C1 segment of cervical spinal cord (tissue), 14 donors: ENCODE results near the gene TTLL9.
"Not testable (repeated sequence)": the region's sequence is repeated elsewhere in the genome, so short reads cannot be mapped to it uniquely, and the experiment has no call there.

Experiments
- DNase-seq, 14 donors: peaks; one replicate each; lab custom pipeline; 2025; lab: John Stamatoyannopoulos, UW

TTLL9 gene, protein sequence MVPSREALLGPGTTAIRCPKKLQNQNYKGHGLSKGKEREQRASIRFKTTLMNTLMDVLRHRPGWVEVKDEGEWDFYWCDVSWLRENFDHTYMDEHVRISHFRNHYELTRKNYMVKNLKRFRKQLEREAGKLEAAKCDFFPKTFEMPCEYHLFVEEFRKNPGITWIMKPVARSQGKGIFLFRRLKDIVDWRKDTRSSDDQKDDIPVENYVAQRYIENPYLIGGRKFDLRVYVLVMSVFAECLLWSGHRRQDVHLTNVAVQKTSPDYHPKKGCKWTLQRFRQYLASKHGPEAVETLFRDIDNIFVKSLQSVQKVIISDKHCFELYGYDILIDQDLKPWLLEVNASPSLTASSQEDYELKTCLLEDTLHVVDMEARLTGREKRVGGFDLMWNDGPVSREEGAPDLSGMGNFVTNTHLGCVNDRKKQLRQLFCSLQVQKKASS

GRCh38 chr20:31869942-31870725 lies at the start of gene TTLL9, which contains the start of gene DUSP15:
TSS of gene TTLL9 (plus strand) at chr20:31870634. CDS start at chr20:31871127, 493 bp downstream.
TSS of gene DUSP15 (minus strand) at chr20:31870527. CDS start at chr20:31870337, 190 bp downstream.
- DNase-seq = peak in 13 of 14 donors; percentile 37 to 87 (median 76)

GRCh38 chr20:31821427-31821826 lies 49.0 kb upstream of the TTLL9 start:
- no peak for DNase-seq

- peak; percentile 17 to 78 (median 51) for DNase-seq
These were observed 47.8 kb upstream of the TTLL9 start for GRCh38 chr20:31822421-31823330.

DNA sequence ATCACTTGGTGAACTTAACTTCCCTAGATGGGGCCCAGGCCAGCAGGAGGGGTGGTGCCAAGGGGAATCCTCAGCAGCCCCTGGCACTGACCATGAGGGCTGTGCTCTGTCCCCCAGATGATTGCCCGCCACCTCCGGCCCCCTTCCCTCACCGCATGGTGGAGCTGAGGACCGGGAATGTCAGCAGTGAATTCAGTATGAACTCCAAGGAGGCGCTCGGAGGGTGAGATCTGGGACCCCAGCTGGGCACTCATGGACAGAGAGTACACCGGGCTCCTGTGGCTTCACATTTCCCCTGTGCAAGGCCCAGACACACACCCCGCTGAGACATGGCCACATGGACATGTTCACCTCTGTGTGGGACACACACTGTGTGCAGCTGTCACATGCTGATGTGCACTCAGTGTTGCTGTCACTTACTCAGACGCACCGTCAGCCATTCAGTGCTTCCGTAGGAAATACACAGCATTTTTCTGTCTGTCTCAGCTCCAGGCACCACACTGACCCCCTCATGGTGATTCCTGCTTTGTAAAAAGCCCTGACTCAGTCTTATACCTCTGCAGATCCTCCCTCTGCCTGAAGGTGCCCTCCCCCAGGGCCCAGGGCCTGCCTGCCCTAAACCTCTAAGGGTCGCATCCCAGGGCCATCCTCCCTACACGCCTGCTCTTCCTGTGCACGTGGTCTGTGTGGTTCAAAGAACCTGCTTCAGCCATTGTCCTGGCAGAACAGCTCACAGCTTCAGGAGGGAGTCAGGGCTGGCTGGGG lies 46.9 kb upstream of the TTLL9 start:
- DNase-seq = no peak

DNA sequence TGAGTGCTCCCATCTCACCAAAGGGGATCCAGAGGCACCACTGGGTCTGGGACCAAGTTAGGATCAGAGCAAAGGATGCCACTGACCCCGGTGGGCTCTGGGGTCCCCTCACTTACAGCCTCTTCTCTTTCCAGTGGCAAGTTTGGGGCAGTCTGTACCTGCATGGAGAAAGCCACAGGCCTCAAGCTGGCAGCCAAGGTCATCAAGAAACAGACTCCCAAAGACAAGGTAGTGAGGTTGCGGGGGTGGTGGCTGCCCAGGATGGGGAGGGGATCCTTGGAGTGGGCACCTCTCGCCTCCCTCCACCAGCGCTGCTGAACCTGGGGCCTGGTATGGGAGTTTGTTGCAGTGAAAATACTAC lies 46.3 kb upstream of the TTLL9 start:
- no peak for DNase-seq

GRCh38 chr20:31824554-31825313 lies 45.7 kb upstream of the TTLL9 start:
- no peak for DNase-seq

GRCh38 chr20:31826074-31826473 lies 44.4 kb upstream of the TTLL9 start:
- DNase-seq = no peak

- no peak for DNase-seq
These were observed 43.4 kb upstream of the TTLL9 start for GRCh38 chr20:31827059-31827458.

GRCh38 chr20:31828016-31828415 lies 42.4 kb upstream of the TTLL9 start:
- not testable (repeated sequence) for DNase-seq

GRCh38 chr20:31829731-31830130 lies 40.7 kb upstream of the TTLL9 start:
- DNase-seq = no peak

- DNase-seq = no peak
These were observed 39.9 kb upstream of the TTLL9 start for GRCh38 chr20:31830406-31830981.

DNA sequence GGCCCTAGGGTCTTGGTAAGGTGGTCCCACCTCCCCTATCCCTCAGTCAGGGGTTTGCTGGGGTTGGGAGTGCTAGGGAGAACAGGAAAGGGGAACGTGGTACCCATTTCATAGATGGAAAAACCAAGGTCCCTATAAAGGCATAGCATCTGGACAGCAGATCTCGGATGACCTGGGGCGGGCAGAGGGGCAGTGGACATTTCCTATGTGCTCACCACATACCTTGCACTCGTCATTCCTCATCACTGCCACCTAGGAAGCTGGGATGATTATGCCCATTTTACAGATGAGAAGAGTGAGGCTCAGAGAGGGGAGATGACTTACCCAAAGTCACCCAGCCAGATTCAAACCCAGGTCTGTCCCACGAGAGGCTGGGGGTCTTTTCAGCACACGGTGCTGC lies 39.2 kb upstream of the TTLL9 start:
- DNase-seq = no peak

GRCh38 chr20:31831771-31832306 lies 38.6 kb upstream of the TTLL9 start:
- no peak for DNase-seq

- DNase-seq = peak in 2 of 14 donors; percentile 11 to 20
These were observed 37.1 kb upstream of the TTLL9 start for GRCh38 chr20:31833130-31833930.

GRCh38 chr20:31833931-31834521 lies 36.4 kb upstream of the TTLL9 start:
- DNase-seq = no peak

GRCh38 chr20:31835554-31835953 lies 34.9 kb upstream of the TTLL9 start:
- no peak for DNase-seq

GRCh38 chr20:31835977-31836852 lies 34.2 kb upstream of the TTLL9 start:
- peak in 11 of 14 donors; percentile 20 to 86 (median 54) for DNase-seq
